B cell (primary cell): Measurements from ENCODE around the gene GALR1. TPM values are rescaled to one million over a fixed set of nuclear protein-coding genes. Genes with fewer than 3 reads are reported as not detected.

ENCODE experiments used
- ATAC-seq: fragments of 200-7000 bp; cut with Tn5 transposase; one replicate; pipeline ENCODE4 v1.10.0; 2021; ENCODE audit warnings: low read depth, mild to moderate bottlenecking, moderate number of reproducible peaks, moderate library complexity
- CTCF ChIA-PET: fragments of 350-600 bp; sonication (Branson Sonifier 250); formaldehyde crosslinking; loops from one replicate; lab custom pipeline; 2021; ENCODE audit warnings: antibody characterized with exemption, inconsistent platforms; lab: Charles Lee
- POLR2A ChIA-PET: fragments of 350-600 bp; sonication (Branson Sonifier 250); formaldehyde crosslinking; loops from one replicate; lab custom pipeline; 2021; ENCODE audit warnings: antibody characterized with exemption; lab: Charles Lee
- DNase-seq: peaks from one replicate; pipeline ENCODE4 v3.0.0; 2013
- H2AFZ ChIP-seq: 2 replicates; pipeline ENCODE4 v1.6.1; 2012; ENCODE audit warnings: mild to moderate bottlenecking, low read depth, low read length; ENCODE audit not compliant: insufficient read depth, poor library complexity, severe bottlenecking
- H3K27ac ChIP-seq, 2 donors: 1 replicate in 1 of 2; 2 replicates in 1 of 2; pipeline ENCODE4 v1.5.1; 2012 to 2013; ENCODE audit warnings: low read length in 2 of 2, mild to moderate bottlenecking in 2 of 2, moderate library complexity in 1 of 2
- H3K27me3 ChIP-seq, 4 experiments: fragments of 200-600 bp in 1 of 4; sonication (generic) in 1 of 4; replicated peaks in 1 of 4; 1 replicate in 2 of 4; 2 replicates in 2 of 4; pipeline versions ENCODE4 v1.6.1 to v1.7.0; 2013 to 2016; ENCODE audit warnings: low read length in 3 of 4, mild to moderate bottlenecking in 2 of 4, mixed read lengths in 1 of 4, moderate library complexity in 1 of 4; ENCODE audit not compliant: insufficient read depth in 4 of 4, control insufficient read depth in 3 of 4; ENCODE audit errors: control extremely low read depth in 1 of 4
- H3K36me3 ChIP-seq, 2 experiments: replicated peaks in 1 of 2; 1 replicate in 1 of 2; 2 replicates in 1 of 2; pipeline versions ENCODE4 v1.6.1 to v1.7.1; 2013; ENCODE audit warnings: low read length in 1 of 2; ENCODE audit not compliant: insufficient read depth in 2 of 2, control insufficient read depth in 1 of 2; ENCODE audit errors: control extremely low read depth in 1 of 2, extremely low read depth in 1 of 2
- H3K4me1 ChIP-seq, 2 donors: fragments of 200-600 bp in 1 of 2; sonication (generic) in 1 of 2; 1 replicate in 1 of 2; 2 replicates in 1 of 2; pipeline versions ENCODE4 v1.5.1 to v1.6.1; 2013 to 2017; ENCODE audit warnings: low read length in 2 of 2; ENCODE audit not compliant: control insufficient read depth in 2 of 2, insufficient read depth in 2 of 2
- H3K4me2 ChIP-seq: replicated peaks from 2 replicates; pipeline ENCODE3; 2012; ENCODE audit warnings: mild to moderate bottlenecking, low read depth, low read length; ENCODE audit not compliant: poor library complexity, severe bottlenecking
- H3K4me3 ChIP-seq, 5 experiments: fragments of 200-600 bp in 1 of 5; sonication (generic) in 1 of 5; 1 replicate in 3 of 5; 2 replicates in 2 of 5; pipeline versions ENCODE4 v1.5.1 to v1.7.0; 2011 to 2016; ENCODE audit warnings: low read length in 4 of 5, mild to moderate bottlenecking in 4 of 5, low read depth in 2 of 5, control low read depth in 1 of 5, moderate library complexity in 1 of 5; ENCODE audit not compliant: insufficient read depth in 1 of 5; ENCODE audit errors: control extremely low read depth in 1 of 5, extremely low read depth in 1 of 5
- H3K79me2 ChIP-seq: fragments of 200-600 bp; sonication (generic); one replicate; pipeline ENCODE4 v1.6.0; 2016; ENCODE audit warnings: low read length; ENCODE audit not compliant: control insufficient read depth, insufficient read depth
- H3K9ac ChIP-seq: fragments of 200-600 bp; sonication (generic); 2 replicates; pipeline ENCODE4 v1.6.1; 2017; ENCODE audit warnings: mild to moderate bottlenecking, low read length, moderate library complexity
- H3K9me3 ChIP-seq, 3 donors: one replicate each; pipeline versions ENCODE4 v1.6.1 to v1.7.1; 2013; ENCODE audit warnings: low read length in 2 of 3; ENCODE audit not compliant: control insufficient read depth in 2 of 3, insufficient read depth in 1 of 3; ENCODE audit errors: control extremely low read depth in 1 of 3
- H4K20me1 ChIP-seq: 2 replicates; pipeline ENCODE4 v1.6.0; 2012; ENCODE audit warnings: mild to moderate bottlenecking, low read length; ENCODE audit not compliant: insufficient read depth, control insufficient read depth, poor library complexity, severe bottlenecking
- H3K27ac Mint-ChIP-seq: one replicate; pipeline ENCODE4 v1.8.0; 2021; ENCODE audit warnings: mixed read lengths
- H3K27me3 Mint-ChIP-seq: one replicate; pipeline ENCODE4 v1.8.0; 2021; ENCODE audit warnings: mixed read lengths
- H3K4me1 Mint-ChIP-seq: one replicate; pipeline ENCODE4 v1.8.0; 2021; ENCODE audit warnings: mixed read lengths
- H3K4me3 Mint-ChIP-seq: one replicate; pipeline ENCODE4 v1.8.0; 2021; ENCODE audit warnings: mixed read lengths
- H3K9me3 Mint-ChIP-seq: one replicate; pipeline ENCODE4 v1.8.0; 2022; ENCODE audit warnings: mixed read lengths; ENCODE audit not compliant: insufficient read depth
- EZH2 ChIP-seq: IDR thresholded peaks from 2 replicates; pipeline ENCODE4 v1.6.1; 2012; ENCODE audit warnings: borderline replicate concordance, low read depth, mild to moderate bottlenecking, moderate library complexity, low read length; ENCODE audit not compliant: insufficient read depth, poor library complexity, severe bottlenecking
- WGBS: methylation state at CpG from one replicate; pipeline ENCODE4 v1.1.5; 2013; ENCODE audit warnings: missing lambda C conversion rate; ENCODE audit not compliant: insufficient coverage; 5-methylcytosine and 5-hydroxymethylcytosine counted together
- intact Hi-C: fragments of 100-400 bp; cut with micrococcal nuclease; formaldehyde crosslinking; loops from one replicate; pipeline ENCODE4 v1.10.0; 2022
- polyA plus RNA-seq: library from polyadenylated mRNA; depleted of rRNA; stranded (reverse); fragments of >200 nt; gene quantifications from 2 replicates; pipeline ENCODE4 v1.2.3, GENCODE V29; 2012
- total RNA-seq, 2 donors: library from RNA; stranded (reverse); fragments of 120-200 nt in 1 of 2; gene quantifications; 1 replicate in 1 of 2; 2 replicates in 1 of 2; pipeline versions ENCODE4 v1.2.3 to v1.2.4, GENCODE V29; 2013 to 2022
- TF ChIP-seq, protein P1 (sequence below): fragments of 200-600 bp; IDR thresholded peaks from one replicate; pipeline ENCODE4 v1.8.0; 2022; ENCODE audit warnings: antibody characterized with exemption, mild to moderate bottlenecking

GALR1 gene
- total and polyA plus RNA-seq, 2 donors (not counting 1 experiment from before 2014, with no cell fraction given), result not detected

DNA sequence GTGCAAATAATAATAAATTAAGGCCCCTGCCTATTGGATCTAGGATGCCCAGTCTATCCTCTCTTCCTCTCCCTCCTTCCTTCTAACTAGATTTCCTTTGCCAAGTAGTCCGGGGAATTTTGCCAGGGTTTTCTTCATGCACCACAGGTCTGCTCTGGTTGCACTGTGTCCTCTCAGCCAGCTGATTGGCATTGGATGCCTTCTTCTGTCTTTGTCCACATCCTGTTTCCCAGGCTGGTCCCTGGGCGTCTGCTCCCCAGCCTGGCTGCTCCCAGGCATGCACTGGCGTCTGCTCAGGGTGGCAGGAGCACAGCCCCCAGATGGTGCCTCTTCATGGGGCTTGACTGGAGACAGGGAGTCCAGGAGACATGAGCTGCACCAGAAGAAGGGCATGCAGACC lies 66.4 kb downstream of the GALR1 start:
- Mint-ChIP-seq H3K9me3 (no peaks in the 10 kb centered on the region), H3K27me3 (peaks cover 22% of the 10 kb centered on the region), H3K4me3 (no peak overlapping the region), H3K4me1 (no peaks in the 10 kb centered on the region), H3K27ac (no peak overlapping the region)
- no peaks in the 10 kb centered on the region for H4K20me1 ChIP-seq
- TF ChIP-seq, protein P1, sequence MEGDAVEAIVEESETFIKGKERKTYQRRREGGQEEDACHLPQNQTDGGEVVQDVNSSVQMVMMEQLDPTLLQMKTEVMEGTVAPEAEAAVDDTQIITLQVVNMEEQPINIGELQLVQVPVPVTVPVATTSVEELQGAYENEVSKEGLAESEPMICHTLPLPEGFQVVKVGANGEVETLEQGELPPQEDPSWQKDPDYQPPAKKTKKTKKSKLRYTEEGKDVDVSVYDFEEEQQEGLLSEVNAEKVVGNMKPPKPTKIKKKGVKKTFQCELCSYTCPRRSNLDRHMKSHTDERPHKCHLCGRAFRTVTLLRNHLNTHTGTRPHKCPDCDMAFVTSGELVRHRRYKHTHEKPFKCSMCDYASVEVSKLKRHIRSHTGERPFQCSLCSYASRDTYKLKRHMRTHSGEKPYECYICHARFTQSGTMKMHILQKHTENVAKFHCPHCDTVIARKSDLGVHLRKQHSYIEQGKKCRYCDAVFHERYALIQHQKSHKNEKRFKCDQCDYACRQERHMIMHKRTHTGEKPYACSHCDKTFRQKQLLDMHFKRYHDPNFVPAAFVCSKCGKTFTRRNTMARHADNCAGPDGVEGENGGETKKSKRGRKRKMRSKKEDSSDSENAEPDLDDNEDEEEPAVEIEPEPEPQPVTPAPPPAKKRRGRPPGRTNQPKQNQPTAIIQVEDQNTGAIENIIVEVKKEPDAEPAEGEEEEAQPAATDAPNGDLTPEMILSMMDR, result no peak
- no peak for TF ChIP-seq EZH2
- ChIA-PET POLR2A (no interaction called here), CTCF (no interaction called here)
- ATAC-seq, result no peak
- H3K79me2 ChIP-seq, result no peaks in the 10 kb centered on the region
- intact Hi-C loops, result no loop called here
- no peaks in the 10 kb centered on the region for H3K36me3 ChIP-seq
- H3K27ac ChIP-seq, result no peak overlapping the region
- H2AFZ ChIP-seq, result no peak overlapping the region
- H3K9me3 ChIP-seq, result no peaks in the 10 kb centered on the region
- 88% methylated on average over 3 of the region's 3 CpGs for WGBS
- no peaks in the 10 kb centered on the region for H3K4me1 ChIP-seq
- no peak for DNase-seq
- H3K4me3 ChIP-seq, result no peak overlapping the region
- peaks cover 0 to 3% (median 1%) of the 10 kb centered on the region in 4 experiments for H3K27me3 ChIP-seq
- H3K9ac ChIP-seq, result no peak overlapping the region
- H3K4me2 ChIP-seq, result no peak overlapping the region

DNA sequence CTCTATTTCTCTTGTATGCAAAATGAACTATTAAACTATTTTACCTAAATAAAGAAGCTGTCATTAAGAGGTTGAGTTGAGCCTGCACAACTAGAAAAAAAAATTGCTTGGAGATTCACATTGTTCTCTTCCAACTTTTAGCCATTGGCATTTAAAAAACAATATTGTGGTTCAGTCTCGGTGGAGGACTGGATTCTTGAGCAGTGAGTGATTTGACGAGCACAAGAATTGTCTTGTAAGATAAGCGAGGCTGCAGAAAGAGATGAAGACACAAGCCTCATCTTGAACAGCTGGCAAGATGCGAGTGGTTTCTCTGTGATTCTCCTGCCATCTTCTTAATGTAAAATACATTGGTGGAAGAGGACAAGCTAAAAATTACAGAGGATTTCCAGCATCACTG lies 67.0 kb downstream of the GALR1 start:
- H3K4me2 ChIP-seq, result no peak overlapping the region
- ChIA-PET CTCF (no interaction called here), POLR2A (no interaction called here)
- no peaks in the 10 kb centered on the region for H3K9me3 ChIP-seq
- DNase-seq, result no peak
- H3K27ac ChIP-seq, result no peak overlapping the region
- no peaks in the 10 kb centered on the region for H3K4me1 Mint-ChIP-seq
- no peaks in the 10 kb centered on the region for H3K79me2 ChIP-seq
- peaks cover 0 to 3% (median 1%) of the 10 kb centered on the region in 4 experiments for H3K27me3 ChIP-seq
- WGBS, result 74% methylated on average over 3 of the region's 4 CpGs
- H3K9ac ChIP-seq, result no peak overlapping the region
- H4K20me1 ChIP-seq, result no peaks in the 10 kb centered on the region
- no peak overlapping the region for H2AFZ ChIP-seq
- no peak overlapping the region for H3K27ac Mint-ChIP-seq
- peaks cover 24% of the 10 kb centered on the region for H3K27me3 Mint-ChIP-seq
- TF ChIP-seq, protein P1, result no peak
- no peak for TF ChIP-seq EZH2
- no peak for ATAC-seq
- no peak overlapping the region for H3K4me3 Mint-ChIP-seq
- H3K4me3 ChIP-seq, result no peak overlapping the region
- no peaks in the 10 kb centered on the region for H3K36me3 ChIP-seq
- intact Hi-C loops, result no loop called here
- no peaks in the 10 kb centered on the region for H3K9me3 Mint-ChIP-seq
- no peaks in the 10 kb centered on the region for H3K4me1 ChIP-seq
